Placental epithelial cell (primary cell): ENCODE results near the gene CDAN1. TPM values are rescaled to one million over a fixed set of nuclear protein-coding genes. Genes with fewer than 3 reads are reported as not detected.

Source experiments
- total RNA-seq: library from RNA; depleted of rRNA; stranded (reverse); fragments of >200 nt; gene quantifications from 2 replicates; pipeline ENCODE4 v1.2.3, GENCODE V29; 2012

CDAN1 gene
- 7.3 and 12.2 TPM in 2 replicates for total RNA-seq

GRCh38 chr15:42736793-42737528 is at the start of gene CDAN1:
CDAN1 (minus strand) TSS chr15:42737128; CDS start chr15:42737102, 26 bp downstream.

Other genes with a start within 250 kb of the CDAN1 start
- gene ZNF106, start 246.0 kb downstream of the CDAN1 start, total RNA-seq, result 37.2 and 38.1 TPM in 2 replicates
- gene SNAP23, start 241.5 kb downstream of the CDAN1 start, total RNA-seq, result 68.6 and 109 TPM in 2 replicates
- 21.7 and 22.8 TPM in 2 replicates for gene LRRC57, start 188.3 kb downstream of the CDAN1 start, total RNA-seq
- gene HAUS2, start 188.3 kb downstream of the CDAN1 start, total RNA-seq, result 18.1 and 35.9 TPM in 2 replicates
- 3.5 and 11.0 TPM in 2 replicates for gene STARD9, start 161.5 kb downstream of the CDAN1 start, total RNA-seq
- gene TTBK2, start 183.7 kb upstream of the CDAN1 start, total RNA-seq, result 6.7 and 9.8 TPM in 2 replicates